ENCODE data around the gene CRTC3. TPM values are rescaled to one million over a fixed set of nuclear protein-coding genes. Genes with fewer than 3 reads are reported as not detected.

CRTC3 gene
- total RNA-seq, 1 donor from 2014 or later = 21.4 TPM

DNA sequence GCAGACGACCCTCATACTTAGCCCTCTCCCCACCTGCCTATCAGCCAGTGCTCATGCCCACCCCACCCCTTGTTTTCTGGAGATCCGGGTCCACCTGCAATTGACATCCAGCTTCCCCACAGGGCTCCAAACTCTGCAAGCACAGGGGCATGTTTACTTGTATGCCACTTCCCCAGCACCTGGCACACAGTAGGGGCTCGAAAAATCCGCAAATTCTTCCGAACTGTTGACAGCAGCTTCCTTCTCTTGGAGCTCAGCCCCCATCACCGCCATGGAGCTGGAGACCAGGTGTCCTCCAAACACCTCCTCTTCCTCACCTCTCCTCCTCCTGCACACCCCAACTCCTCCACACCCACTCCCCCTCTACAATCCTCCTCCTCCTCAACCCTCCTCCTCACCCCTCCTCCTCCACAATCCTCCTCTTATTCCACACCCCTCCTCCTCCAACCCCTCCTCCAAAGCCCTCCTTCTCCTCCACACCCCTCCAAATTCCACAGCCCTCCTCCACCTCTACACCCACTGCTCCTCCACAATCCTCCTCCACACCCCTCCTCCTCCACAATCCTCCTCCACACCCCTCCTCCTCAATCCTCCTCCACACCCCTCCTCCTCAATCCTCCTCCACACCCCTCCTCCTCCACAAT lies 117.1 kb downstream of the CRTC3 start:
- Histone ChIP-seq H3K4me1 (ENCODE audit: insufficient read depth, low read length) (peaks cover 18% of the 10 kb centered on the region), H3K27me3 (ENCODE audit: insufficient read depth, low read length) (no peaks in the 10 kb centered on the region), H2AFZ (ENCODE audit: low read depth, low read length) (no peak overlapping the region), H3K27ac (ENCODE audit: low read depth, low read length) (no peak overlapping the region), H3K4me2 (ENCODE audit: low read length) (no peak overlapping the region), H3K4me3 (ENCODE audit: insufficient read depth, low read depth, low read length) (no peak overlapping the region), H3K79me2 (ENCODE audit: insufficient read depth, low read length) (no peaks in the 10 kb centered on the region), H3K9ac (ENCODE audit: low read length) (no peak overlapping the region), H3K36me3 (ENCODE audit: insufficient read depth, low read length) (peaks cover 4% of the 10 kb centered on the region), H3K9me3 (ENCODE audit: insufficient read depth, low read depth, low read length) (no peaks in the 10 kb centered on the region), H4K20me1 (ENCODE audit: insufficient read depth, low read length) (no peaks in the 10 kb centered on the region)
- FAIRE-seq (no peak), DNase-seq (ENCODE audit: low read depth) (no peak)
- H3K4me3 Mint-ChIP-seq (ENCODE audit: unreplicated experiment) = no peak overlapping the region
- H3K9me3 Mint-ChIP-seq (ENCODE audit: unreplicated experiment) = no peaks in the 10 kb centered on the region
- peaks cover 11% of the 10 kb centered on the region for H3K4me1 Mint-ChIP-seq (ENCODE audit: low read depth, unreplicated experiment)
- peaks cover 11% of the 10 kb centered on the region for H3K36me3 Mint-ChIP-seq (ENCODE audit: low read depth, unreplicated experiment)
- no peak overlapping the region for H3K27ac Mint-ChIP-seq (ENCODE audit: unreplicated experiment)
- TF ChIP-seq EZH2 (IDR thresholded peaks at IDR 0.05; ENCODE audit: insufficient read depth, low read length) = no peak
- TF ChIP-seq, protein P1, sequence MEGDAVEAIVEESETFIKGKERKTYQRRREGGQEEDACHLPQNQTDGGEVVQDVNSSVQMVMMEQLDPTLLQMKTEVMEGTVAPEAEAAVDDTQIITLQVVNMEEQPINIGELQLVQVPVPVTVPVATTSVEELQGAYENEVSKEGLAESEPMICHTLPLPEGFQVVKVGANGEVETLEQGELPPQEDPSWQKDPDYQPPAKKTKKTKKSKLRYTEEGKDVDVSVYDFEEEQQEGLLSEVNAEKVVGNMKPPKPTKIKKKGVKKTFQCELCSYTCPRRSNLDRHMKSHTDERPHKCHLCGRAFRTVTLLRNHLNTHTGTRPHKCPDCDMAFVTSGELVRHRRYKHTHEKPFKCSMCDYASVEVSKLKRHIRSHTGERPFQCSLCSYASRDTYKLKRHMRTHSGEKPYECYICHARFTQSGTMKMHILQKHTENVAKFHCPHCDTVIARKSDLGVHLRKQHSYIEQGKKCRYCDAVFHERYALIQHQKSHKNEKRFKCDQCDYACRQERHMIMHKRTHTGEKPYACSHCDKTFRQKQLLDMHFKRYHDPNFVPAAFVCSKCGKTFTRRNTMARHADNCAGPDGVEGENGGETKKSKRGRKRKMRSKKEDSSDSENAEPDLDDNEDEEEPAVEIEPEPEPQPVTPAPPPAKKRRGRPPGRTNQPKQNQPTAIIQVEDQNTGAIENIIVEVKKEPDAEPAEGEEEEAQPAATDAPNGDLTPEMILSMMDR (IDR thresholded peaks at IDR 0.05; ENCODE audit: insufficient read depth, low read depth, low read length) = no peak
- peaks cover 4% of the 10 kb centered on the region for H3K27me3 Mint-ChIP-seq (ENCODE audit: low read depth, unreplicated experiment)

DNA sequence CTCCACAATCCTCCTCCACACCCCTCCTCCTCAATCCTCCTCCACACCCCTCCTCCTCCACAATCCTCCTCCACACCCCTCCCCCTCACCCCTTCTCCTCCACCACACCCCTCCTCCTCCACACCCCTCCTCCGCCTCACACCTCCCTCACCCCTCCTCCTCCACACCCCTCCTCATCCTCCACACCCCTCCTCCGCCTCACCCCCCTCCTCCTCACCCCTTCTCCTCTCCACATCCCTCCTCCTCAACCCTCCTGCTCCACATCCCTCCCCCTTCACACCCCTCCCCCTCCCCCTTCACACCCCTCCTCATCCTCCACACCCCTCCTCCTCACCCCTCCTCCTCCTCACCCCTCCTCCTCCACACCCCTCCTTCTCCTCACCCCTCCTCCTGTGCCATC lies 117.6 kb downstream of the CRTC3 start:
- DNase-seq (ENCODE audit: low read depth) = no peak
- Histone ChIP-seq H4K20me1 (ENCODE audit: insufficient read depth, low read length) (no peaks in the 10 kb centered on the region), H3K9me3 (ENCODE audit: insufficient read depth, low read depth, low read length) (no peaks in the 10 kb centered on the region), H3K79me2 (ENCODE audit: insufficient read depth, low read length) (no peaks in the 10 kb centered on the region), H2AFZ (ENCODE audit: low read depth, low read length) (no peak overlapping the region), H3K27me3 (ENCODE audit: insufficient read depth, low read length) (no peaks in the 10 kb centered on the region), H3K4me1 (ENCODE audit: insufficient read depth, low read length) (peaks cover 18% of the 10 kb centered on the region), H3K4me3 (ENCODE audit: insufficient read depth, low read depth, low read length) (no peak overlapping the region), H3K27ac (ENCODE audit: low read depth, low read length) (no peak overlapping the region), H3K36me3 (ENCODE audit: insufficient read depth, low read length) (peaks cover 3% of the 10 kb centered on the region), H3K4me2 (ENCODE audit: low read length) (no peak overlapping the region), H3K9ac (ENCODE audit: low read length) (no peak overlapping the region)
- H3K27me3 Mint-ChIP-seq (ENCODE audit: low read depth, unreplicated experiment) = peaks cover 4% of the 10 kb centered on the region
- no peak overlapping the region for H3K4me3 Mint-ChIP-seq (ENCODE audit: unreplicated experiment)
- no peak for FAIRE-seq
- H3K36me3 Mint-ChIP-seq (ENCODE audit: low read depth, unreplicated experiment) = peaks cover 11% of the 10 kb centered on the region
- H3K27ac Mint-ChIP-seq (ENCODE audit: unreplicated experiment) = no peak overlapping the region
- peaks cover 11% of the 10 kb centered on the region for H3K4me1 Mint-ChIP-seq (ENCODE audit: low read depth, unreplicated experiment)
- no peak for TF ChIP-seq EZH2 (IDR thresholded peaks at IDR 0.05; ENCODE audit: insufficient read depth, low read length)
- TF ChIP-seq, protein P1 (IDR thresholded peaks at IDR 0.05; ENCODE audit: insufficient read depth, low read depth, low read length) = no peak
- H3K9me3 Mint-ChIP-seq (ENCODE audit: unreplicated experiment) = no peaks in the 10 kb centered on the region
